ENCODE data around the gene METTL16. TPM values are rescaled to one million over a fixed set of nuclear protein-coding genes. Genes with fewer than 3 reads are reported as not detected.

METTL16 gene
- total and polyA plus RNA-seq, 2 experiments from 2014 or later: 12.0 to 14.4 TPM

- Histone ChIP-seq H3K9me2 (ENCODE audit: insufficient read depth) (no peaks in the 10 kb centered on the region; the same call in 1 of the 2 replicates), H3K79me2 (ENCODE audit: insufficient read depth) (peaks cover 91% of the 10 kb centered on the region), H3K9me3 (ENCODE audit: low read depth) (no peaks in the 10 kb centered on the region), H3K4me3 (no peak overlapping the region), H3K27ac (no peak overlapping the region), H3K27me3 (replicated peaks; ENCODE audit: insufficient read depth) (no peaks in the 10 kb centered on the region), H3K9ac (no peak overlapping the region), H3K4me1 (ENCODE audit: insufficient read depth) (no peaks in the 10 kb centered on the region), H3K4me2 (ENCODE audit: unreplicated experiment) (no peak overlapping the region), H3K36me3 (ENCODE audit: low read depth) (0 out of 2 replicates have a peak, but pooled peaks cover 9% of the 10 kb centered on the region), H3F3A (ENCODE audit: insufficient read depth) (no peaks in the 10 kb centered on the region), H4K20me1 (ENCODE audit: insufficient read depth) (no peaks in the 10 kb centered on the region), H2AFZ (no peak overlapping the region)
- in situ Hi-C loops (cut with MboI): no loop called here
- WGBS, 2 experiments (ENCODE audit: low coverage in 1 of 2, low lambda C conversion rate in 2 of 2, missing lambda C conversion rate in 2 of 2): 98 to 100% methylated on average over 1 of the region's 1 CpG
- DNase-seq: no peak
- TF ChIP-seq EZH2 (IDR thresholded peaks at IDR 0.05; ENCODE audit: insufficient read depth, poor library complexity, severe bottlenecking) (no peak), EZH2phosphoT487 (IDR thresholded peaks at IDR 0.05; ENCODE audit: insufficient read depth, low read depth) (no peak)
These were observed 28.6 kb downstream of the METTL16 start for GRCh38 chr17:2483084-2483483.

- Histone ChIP-seq H3K9ac (no peak overlapping the region), H2AFZ (no peak overlapping the region), H3K27ac (no peak overlapping the region), H3K4me3 (no peak overlapping the region), H3F3A (ENCODE audit: insufficient read depth) (no peaks in the 10 kb centered on the region), H3K9me3 (ENCODE audit: low read depth) (no peaks in the 10 kb centered on the region), H3K9me2 (ENCODE audit: insufficient read depth) (no peaks in the 10 kb centered on the region; the same call in 1 of the 2 replicates), H3K79me2 (ENCODE audit: insufficient read depth) (peaks cover 84% of the 10 kb centered on the region), H4K20me1 (ENCODE audit: insufficient read depth) (no peaks in the 10 kb centered on the region), H3K4me1 (ENCODE audit: insufficient read depth) (no peaks in the 10 kb centered on the region), H3K4me2 (ENCODE audit: unreplicated experiment) (no peak overlapping the region), H3K36me3 (ENCODE audit: low read depth) (0 out of 2 replicates have a peak, but pooled peaks cover 9% of the 10 kb centered on the region), H3K27me3 (replicated peaks; ENCODE audit: insufficient read depth) (no peaks in the 10 kb centered on the region)
- WGBS, 2 experiments (ENCODE audit: low coverage in 1 of 2, low lambda C conversion rate in 2 of 2, missing lambda C conversion rate in 2 of 2): 84 to 88% methylated on average over 7 of the region's 7 CpGs
- in situ Hi-C loops (cut with MboI): no loop called here
- TF ChIP-seq EZH2phosphoT487 (IDR thresholded peaks at IDR 0.05; ENCODE audit: insufficient read depth, low read depth): no peak
- TF ChIP-seq EZH2 (IDR thresholded peaks at IDR 0.05; ENCODE audit: insufficient read depth, poor library complexity, severe bottlenecking): no peak
- no peak for DNase-seq
These were observed 29.5 kb downstream of the METTL16 start for GRCh38 chr17:2482218-2482617.

GRCh38 chr17:2481760-2482159 is 29.9 kb downstream of the METTL16 start:
- H3K9ac ChIP-seq: no peak overlapping the region
- H2AFZ ChIP-seq: no peak overlapping the region
- WGBS, 2 experiments (ENCODE audit: low coverage in 1 of 2, low lambda C conversion rate in 2 of 2, missing lambda C conversion rate in 2 of 2): 59 to 61% methylated on average over 2 of the region's 2 CpGs
- no peaks in the 10 kb centered on the region for H4K20me1 ChIP-seq (ENCODE audit: insufficient read depth)
- no peaks in the 10 kb centered on the region for H3K27me3 ChIP-seq (replicated peaks; ENCODE audit: insufficient read depth)
- H3K4me2 ChIP-seq (ENCODE audit: unreplicated experiment): no peak overlapping the region
- no peaks in the 10 kb centered on the region; the same call in 1 of the 2 replicates for H3K9me2 ChIP-seq (ENCODE audit: insufficient read depth)
- H3K9me3 ChIP-seq (ENCODE audit: low read depth): no peaks in the 10 kb centered on the region
- no peaks in the 10 kb centered on the region for H3F3A ChIP-seq (ENCODE audit: insufficient read depth)
- in situ Hi-C loops (cut with MboI): no loop called here
- 0 out of 2 replicates have a peak, but pooled peaks cover 9% of the 10 kb centered on the region for H3K36me3 ChIP-seq (ENCODE audit: low read depth)
- DNase-seq: no peak
- no peak overlapping the region for H3K27ac ChIP-seq
- H3K4me1 ChIP-seq (ENCODE audit: insufficient read depth): no peaks in the 10 kb centered on the region
- TF ChIP-seq EZH2phosphoT487 (IDR thresholded peaks at IDR 0.05; ENCODE audit: insufficient read depth, low read depth): no peak
- no peak for TF ChIP-seq EZH2 (IDR thresholded peaks at IDR 0.05; ENCODE audit: insufficient read depth, poor library complexity, severe bottlenecking)
- peaks cover 83% of the 10 kb centered on the region for H3K79me2 ChIP-seq (ENCODE audit: insufficient read depth)
- H3K4me3 ChIP-seq: no peak overlapping the region

- H3K4me3 ChIP-seq: no peak overlapping the region
- no peak for TF ChIP-seq EZH2phosphoT487 (IDR thresholded peaks at IDR 0.05; ENCODE audit: insufficient read depth, low read depth)
- no peak for TF ChIP-seq EZH2 (IDR thresholded peaks at IDR 0.05; ENCODE audit: insufficient read depth, poor library complexity, severe bottlenecking)
- H4K20me1 ChIP-seq (ENCODE audit: insufficient read depth): no peaks in the 10 kb centered on the region
- H3K4me2 ChIP-seq (ENCODE audit: unreplicated experiment): no peak overlapping the region
- no peaks in the 10 kb centered on the region; the same call in 1 of the 2 replicates for H3K9me2 ChIP-seq (ENCODE audit: insufficient read depth)
- peaks cover 9% of the 10 kb centered on the region; the same call in 1 of the 2 replicates for H3K36me3 ChIP-seq (ENCODE audit: low read depth)
- H3K4me1 ChIP-seq (ENCODE audit: insufficient read depth): no peaks in the 10 kb centered on the region
- DNase-seq: no peak
- in situ Hi-C loops (cut with MboI): no loop called here
- WGBS, 2 experiments (ENCODE audit: low coverage in 1 of 2, low lambda C conversion rate in 2 of 2, missing lambda C conversion rate in 2 of 2): 79 to 85% methylated on average over 3 of the region's 3 CpGs
- no peaks in the 10 kb centered on the region for H3K9me3 ChIP-seq (ENCODE audit: low read depth)
- H3F3A ChIP-seq (ENCODE audit: insufficient read depth): no peaks in the 10 kb centered on the region
- no peaks in the 10 kb centered on the region for H3K27me3 ChIP-seq (replicated peaks; ENCODE audit: insufficient read depth)
- peaks cover 52% of the 10 kb centered on the region for H3K79me2 ChIP-seq (ENCODE audit: insufficient read depth)
- no peak overlapping the region for H2AFZ ChIP-seq
- no peak overlapping the region for H3K9ac ChIP-seq
- H3K27ac ChIP-seq: no peak overlapping the region
These were observed 33.2 kb downstream of the METTL16 start for GRCh38 chr17:2478458-2478857.
